ENCODE results near the gene ATM. TPM values are rescaled to one million over a fixed set of nuclear protein-coding genes. Genes with fewer than 3 reads are reported as not detected.
"Not testable (repeated sequence)": the region's sequence is repeated elsewhere in the genome, so short reads cannot be mapped to it uniquely, and the experiment has no call there.

Gene ATM
- total and polyA plus RNA-seq, 8 donors = 19.3 to 68.6 (median 44.7) TPM

DNA sequence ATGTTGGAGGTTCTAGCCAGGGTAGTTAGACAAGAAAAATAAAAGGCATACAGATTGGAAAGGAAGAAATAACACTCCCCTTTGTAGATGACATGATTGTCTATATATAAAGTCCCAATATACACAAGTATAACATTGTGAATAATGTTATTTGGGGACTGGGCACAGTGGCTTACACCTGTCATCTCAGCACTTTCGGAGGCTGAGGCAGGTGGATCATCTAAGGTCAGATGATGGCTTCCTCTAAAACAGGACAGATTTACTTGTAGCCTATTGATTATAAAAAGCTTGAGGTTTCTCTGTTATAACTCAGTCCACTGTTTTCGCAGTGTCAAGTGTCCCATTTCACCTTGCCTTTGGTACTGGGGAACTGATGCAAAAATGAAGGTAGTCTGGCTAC, 19.6 kb downstream of the ATM start:
- 98% methylated on average over 2 of the region's 2 CpGs for WGBS, 2 donors
- FAIRE-seq (no peak), DNase-seq (no peak), ATAC-seq (no peak)
- no peaks in the 10 kb centered on the region for H3K4me1 ChIP-seq
- no peak overlapping the region for H3K4me3 ChIP-seq
- no peaks in the 10 kb centered on the region for H3K36me3 ChIP-seq
- no peaks in the 10 kb centered on the region for H3K9me3 ChIP-seq
- H3K27me3 ChIP-seq = no peaks in the 10 kb centered on the region
- H3K27ac ChIP-seq = no peak overlapping the region
- intact Hi-C loops (cut with DNase I) = no loop called here
- no peak for TF ChIP-seq CTCF (IDR thresholded peaks at IDR 0.05)

DNA sequence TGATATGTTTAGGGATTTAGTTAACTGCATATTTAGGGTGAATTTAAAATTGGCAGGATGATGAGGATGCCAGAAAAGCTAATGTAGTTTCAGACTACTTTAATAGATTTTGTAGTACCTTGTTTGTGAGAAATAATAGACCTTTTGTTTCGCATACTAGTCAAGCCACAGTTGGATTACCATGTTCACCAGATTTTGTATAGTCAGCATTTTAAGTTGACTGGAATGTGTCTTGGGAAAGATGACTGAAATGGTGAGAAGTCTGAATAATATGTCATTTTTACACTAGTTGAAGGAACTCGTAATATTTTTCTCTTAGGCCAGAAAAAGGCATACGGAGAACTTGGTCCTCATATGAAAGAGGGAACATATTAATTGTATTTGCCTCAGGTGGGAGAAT, 23.4 kb downstream of the ATM start:
- Histone ChIP-seq H3K36me3 (peaks cover 0 to 13% (median 7%) of the 10 kb centered on the region in 3 donors), H3K27me3 (no peaks in the 10 kb centered on the region), H3K4me3 (no peak overlapping the region), H3K27ac (no peak overlapping the region), H3K4me1 (no peaks in the 10 kb centered on the region), H3K9me3 (no peaks in the 10 kb centered on the region)
- WGBS, 2 donors = 65 to 76% methylated on average over 3 of the region's 3 CpGs
- DNase-seq (no peak), FAIRE-seq (no peak), ATAC-seq (no peak)
- intact Hi-C loops (cut with DNase I) = no loop called here
- TF ChIP-seq CTCF (IDR thresholded peaks at IDR 0.05) = no peak

GRCh38 chr11:108246885-108247284, 24.0 kb downstream of the ATM start:
- 78 to 84% methylated on average over 2 of the region's 2 CpGs for WGBS, 2 donors
- ATAC-seq (no peak), DNase-seq (no peak), FAIRE-seq (no peak)
- no peaks in the 10 kb centered on the region for H3K4me1 ChIP-seq
- H3K27me3 ChIP-seq = no peaks in the 10 kb centered on the region
- intact Hi-C loops (cut with DNase I) = no loop called here
- H3K27ac ChIP-seq = no peak overlapping the region
- peaks cover 0 to 19% (median 7%) of the 10 kb centered on the region in 3 donors for H3K36me3 ChIP-seq
- H3K4me3 ChIP-seq = no peak overlapping the region
- TF ChIP-seq CTCF (IDR thresholded peaks at IDR 0.05) = no peak
- no peaks in the 10 kb centered on the region for H3K9me3 ChIP-seq

DNA sequence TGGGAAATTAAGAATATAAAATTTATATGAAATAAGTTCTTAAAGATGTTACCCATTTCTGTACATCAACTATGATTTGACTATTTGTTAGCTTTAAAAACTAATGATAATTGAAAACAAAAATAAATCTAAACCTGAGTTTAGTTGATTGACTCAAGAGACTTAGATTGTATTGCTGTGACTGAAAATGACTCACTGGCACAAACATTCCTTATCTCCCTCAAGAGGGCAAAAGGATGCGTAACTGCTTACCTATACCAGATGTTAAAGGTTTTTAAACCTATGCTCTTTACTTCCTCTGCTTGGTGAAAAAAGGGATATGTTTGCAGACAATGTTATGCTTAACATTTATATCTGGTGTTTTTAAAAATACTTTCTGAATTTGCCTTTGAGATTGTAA, 30.3 kb downstream of the ATM start:
- Histone ChIP-seq H3K4me3 (no peak overlapping the region), H3K4me1 (no peaks in the 10 kb centered on the region), H3K27ac (no peak overlapping the region), H3K36me3 (peaks cover 4 to 67% (median 16%) of the 10 kb centered on the region in 3 donors), H3K27me3 (no peaks in the 10 kb centered on the region), H3K9me3 (no peaks in the 10 kb centered on the region)
- FAIRE-seq (no peak), DNase-seq (no peak), ATAC-seq (no peak)
- TF ChIP-seq CTCF (IDR thresholded peaks at IDR 0.05) = no peak
- intact Hi-C loops (cut with DNase I) = no loop called here
- 83 to 87% methylated on average over 1 of the region's 1 CpG for WGBS, 2 donors

DNA sequence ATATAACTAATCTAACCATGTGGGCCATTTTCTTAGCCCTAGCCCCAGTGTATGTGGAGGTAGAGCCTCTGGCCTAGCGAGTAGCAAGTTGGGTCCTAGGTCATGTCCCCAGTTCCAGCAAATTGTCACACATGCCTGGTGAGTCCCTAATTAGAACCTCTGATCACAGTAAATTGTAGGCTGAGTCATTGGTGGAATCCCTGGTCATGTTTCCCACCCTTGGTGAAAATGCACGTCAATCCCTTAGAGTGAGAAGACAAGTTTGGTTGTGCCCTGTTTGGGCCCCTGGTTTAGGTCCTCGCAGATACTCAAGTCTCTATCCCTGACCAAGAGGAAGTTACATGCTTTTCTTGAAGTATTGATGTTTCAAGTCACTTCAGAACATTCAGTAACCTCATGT, 46.7 kb downstream of the ATM start:
- DNase-seq (no peak), ATAC-seq (no peak), FAIRE-seq (no peak)
- peaks cover 0 to 19% (median 0%) of the 10 kb centered on the region in 3 donors for H3K36me3 ChIP-seq
- 94 to 97% methylated on average over 3 of the region's 3 CpGs for WGBS, 2 donors
- H3K27me3 ChIP-seq = no peaks in the 10 kb centered on the region
- TF ChIP-seq CTCF (IDR thresholded peaks at IDR 0.05) = no peak
- no peaks in the 10 kb centered on the region for H3K9me3 ChIP-seq
- H3K4me3 ChIP-seq = no peak overlapping the region
- H3K27ac ChIP-seq = no peak overlapping the region
- intact Hi-C loops (cut with DNase I) = no loop called here
- no peaks in the 10 kb centered on the region for H3K4me1 ChIP-seq

DNA sequence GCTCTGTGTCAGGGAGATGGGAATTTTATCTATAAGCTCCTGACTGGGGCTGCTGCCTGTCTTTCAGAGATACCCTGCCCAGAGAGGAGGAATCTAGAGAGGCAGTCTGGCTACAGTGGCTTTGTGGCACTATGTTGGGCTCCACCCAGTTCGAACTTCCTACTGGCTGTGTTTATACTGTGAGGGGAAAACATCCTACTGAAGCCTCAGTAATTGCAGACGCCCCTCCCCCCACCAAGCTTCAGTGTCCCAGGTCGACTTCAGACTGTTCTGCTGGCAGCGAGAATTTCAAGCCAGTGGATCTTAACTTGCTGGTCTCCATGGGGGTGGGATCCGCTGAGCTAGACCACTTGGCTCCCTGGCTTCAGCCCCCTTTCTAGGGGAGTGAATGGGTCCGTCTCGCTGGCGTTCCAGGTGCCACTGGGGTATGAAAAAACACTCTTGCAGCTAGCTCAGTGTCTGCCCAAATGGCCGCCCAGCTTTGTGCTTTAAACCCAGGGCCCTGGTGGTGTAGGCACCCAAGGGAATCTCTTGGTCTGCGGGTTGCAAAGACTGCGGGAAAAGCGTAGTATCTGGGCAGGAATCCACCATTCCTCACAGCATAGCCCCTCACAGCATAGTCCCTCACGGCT, 54.2 kb downstream of the ATM start:
- intact Hi-C loops (cut with DNase I); H3K9me3 ChIP-seq; H3K27me3 ChIP-seq; DNase-seq; ATAC-seq; H3K4me3 ChIP-seq; FAIRE-seq; H3K27ac ChIP-seq: not testable (repeated sequence)
- 94 to 95% methylated on average over 12 to 13 of the region's 13 CpGs for WGBS, 2 donors
- Histone ChIP-seq H3K36me3 (peaks cover 2 to 25% (median 9%) of the 10 kb centered on the region in 3 donors), H3K4me1 (peaks cover 0 to 13% (median 6%) of the 10 kb centered on the region in 3 donors)

Measured in pancreas (tissue), 10 donors.